ENCODE results near the gene SIPA1L2. TPM values are rescaled to one million over a fixed set of nuclear protein-coding genes. Genes with fewer than 3 reads are reported as not detected.

The SIPA1L2 gene
- total and polyA plus RNA-seq, 4 donors = 5.3 to 60.1 (median 30.4) TPM

GRCh38 chr1:232653789-232654188 lies 23.9 kb upstream of the SIPA1L2 start:
- Histone ChIP-seq H3K4me3 (no peak overlapping the region), H3K27me3 (ENCODE audit: control insufficient read depth in 3 of 3, insufficient read depth in 3 of 3, low read length in 2 of 3) (peaks cover 0 to 3% (median 0%) of the 10 kb centered on the region in 3 donors), H3K9me3 (ENCODE audit: control insufficient read depth in 4 of 4, insufficient read depth in 3 of 4, low read length in 3 of 4) (no peaks in the 10 kb centered on the region), H3K36me3 (ENCODE audit: control insufficient read depth in 4 of 4, insufficient read depth in 4 of 4, low read length in 4 of 4) (no peaks in the 10 kb centered on the region), H3K4me1 (ENCODE audit: control insufficient read depth in 5 of 5, insufficient read depth in 5 of 5, low read length in 5 of 5) (peaks cover 0 to 6% (median 0%) of the 10 kb centered on the region in 5 donors), H3K27ac (ENCODE audit: low read depth in 1 of 2, low read length in 1 of 2) (no peak overlapping the region), H3K9ac (ENCODE audit: insufficient read depth in 1 of 2, low read length in 2 of 2) (no peak overlapping the region)
- 91 to 93% methylated on average over 3 of the region's 3 CpGs for WGBS, 2 donors
- TF ChIP-seq CTCF (IDR thresholded peaks at IDR 0.05; ENCODE audit: control extremely low read depth, extremely low read depth) = no peak
- ATAC-seq (ENCODE audit: insufficient read depth, low FRiP score) (no peak), DNase-seq (no peak)

- no peak for TF ChIP-seq CTCF (IDR thresholded peaks at IDR 0.05; ENCODE audit: control extremely low read depth, extremely low read depth)
- H3K9ac ChIP-seq (ENCODE audit: insufficient read depth in 1 of 2, low read length in 2 of 2) = no peak overlapping the region
Observed at GRCh38 chr1:232650845-232651244, 20.9 kb upstream of the SIPA1L2 start.

GRCh38 chr1:232650418-232650817 lies 20.5 kb upstream of the SIPA1L2 start:
- Histone ChIP-seq H3K27me3 (ENCODE audit: control insufficient read depth in 3 of 3, insufficient read depth in 3 of 3, low read length in 2 of 3) (peaks cover 0 to 3% (median 0%) of the 10 kb centered on the region in 3 donors), H3K4me3 (no peak overlapping the region), H3K4me1 (ENCODE audit: control insufficient read depth in 5 of 5, insufficient read depth in 5 of 5, low read length in 5 of 5) (no peaks in the 10 kb centered on the region), H3K36me3 (ENCODE audit: control insufficient read depth in 4 of 4, insufficient read depth in 4 of 4, low read length in 4 of 4) (no peaks in the 10 kb centered on the region), H3K9me3 (ENCODE audit: control insufficient read depth in 4 of 4, insufficient read depth in 3 of 4, low read length in 3 of 4) (no peaks in the 10 kb centered on the region), H3K9ac (ENCODE audit: insufficient read depth in 1 of 2, low read length in 2 of 2) (no peak overlapping the region), H3K27ac (ENCODE audit: low read depth in 1 of 2, low read length in 1 of 2) (no peak overlapping the region)
- DNase-seq (no peak), ATAC-seq (ENCODE audit: insufficient read depth, low FRiP score) (no peak)
- TF ChIP-seq CTCF (IDR thresholded peaks at IDR 0.05; ENCODE audit: control extremely low read depth, extremely low read depth) = no peak
- WGBS, 2 donors = 67 to 90% methylated on average over 2 of the region's 2 CpGs

More at GRCh38 chr1:232650845-232651244, 20.9 kb upstream of the SIPA1L2 start:
- Histone ChIP-seq H3K27me3 (ENCODE audit: control insufficient read depth in 3 of 3, insufficient read depth in 3 of 3, low read length in 2 of 3) (peaks cover 0 to 3% (median 0%) of the 10 kb centered on the region in 3 donors), H3K4me3 (no peak overlapping the region), H3K9me3 (ENCODE audit: control insufficient read depth in 4 of 4, insufficient read depth in 3 of 4, low read length in 3 of 4) (no peaks in the 10 kb centered on the region), H3K36me3 (ENCODE audit: control insufficient read depth in 4 of 4, insufficient read depth in 4 of 4, low read length in 4 of 4) (no peaks in the 10 kb centered on the region), H3K4me1 (ENCODE audit: control insufficient read depth in 5 of 5, insufficient read depth in 5 of 5, low read length in 5 of 5) (no peaks in the 10 kb centered on the region), H3K27ac (ENCODE audit: low read depth in 1 of 2, low read length in 1 of 2) (no peak overlapping the region)
- 83 to 87% methylated on average over 1 of the region's 1 CpG for WGBS, 2 donors
- DNase-seq (no peak), ATAC-seq (ENCODE audit: insufficient read depth, low FRiP score) (no peak)

- Histone ChIP-seq H3K27me3 (ENCODE audit: control insufficient read depth in 3 of 3, insufficient read depth in 3 of 3, low read length in 2 of 3) (no peaks in the 10 kb centered on the region), H3K4me3 (no peak overlapping the region), H3K9ac (ENCODE audit: insufficient read depth in 1 of 2, low read length in 2 of 2) (no peak overlapping the region), H3K9me3 (ENCODE audit: control insufficient read depth in 4 of 4, insufficient read depth in 3 of 4, low read length in 3 of 4) (no peaks in the 10 kb centered on the region), H3K4me1 (ENCODE audit: control insufficient read depth in 5 of 5, insufficient read depth in 5 of 5, low read length in 5 of 5) (no peaks in the 10 kb centered on the region), H3K36me3 (ENCODE audit: control insufficient read depth in 4 of 4, insufficient read depth in 4 of 4, low read length in 4 of 4) (no peaks in the 10 kb centered on the region), H3K27ac (ENCODE audit: low read depth in 1 of 2, low read length in 1 of 2) (no peak overlapping the region)
- DNase-seq = no peak
- TF ChIP-seq CTCF (IDR thresholded peaks at IDR 0.05; ENCODE audit: control extremely low read depth, extremely low read depth) = no peak
- no peak for ATAC-seq (ENCODE audit: insufficient read depth, low FRiP score)
- WGBS, 2 donors = 60 to 71% methylated on average over 3 of the region's 3 CpGs
Observed at GRCh38 chr1:232648316-232648715, 18.4 kb upstream of the SIPA1L2 start.
